GM21786 (cell line): ENCODE measurements around the gene PCNT.
"Not testable (repeated sequence)": the region's sequence is repeated elsewhere in the genome, so short reads cannot be mapped to it uniquely, and the experiment has no call there.

Experiments
- ATAC-seq: cut with Tn5 transposase; IDR thresholded peaks from one replicate; pipeline ENCODE4 v1.9.1; 2021; ENCODE audit not compliant: unreplicated experiment

Gene PCNT

GRCh38 chr21:46403234-46403811, 79.4 kb downstream of the PCNT start:
- ATAC-seq: not testable (repeated sequence)

GRCh38 chr21:46404306-46404705, 80.3 kb downstream of the PCNT start:
- ATAC-seq: no peak

DNA sequence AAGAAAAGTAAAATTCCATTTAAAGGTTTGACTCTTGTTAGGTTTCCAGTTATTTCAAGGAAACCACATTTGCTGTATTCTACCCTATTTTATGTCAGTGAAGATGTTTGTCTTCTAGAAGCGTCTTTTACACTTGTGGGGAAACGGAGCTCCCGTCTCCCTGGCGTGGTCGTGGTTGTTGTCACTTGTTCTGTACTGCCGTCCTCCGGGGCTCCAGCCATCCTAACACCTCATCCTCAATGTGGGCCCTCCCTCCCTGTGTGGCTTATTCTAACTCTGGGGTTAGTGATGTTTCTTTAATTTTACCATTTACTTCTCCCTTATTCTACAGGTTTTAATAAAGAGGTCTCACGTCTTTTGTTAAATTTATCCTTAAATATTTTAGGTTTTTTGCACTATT, 82.0 kb downstream of the PCNT start:
- ATAC-seq: no peak

GRCh38 chr21:46409641-46410406, 85.9 kb downstream of the PCNT start:
- no peak for ATAC-seq

DNA sequence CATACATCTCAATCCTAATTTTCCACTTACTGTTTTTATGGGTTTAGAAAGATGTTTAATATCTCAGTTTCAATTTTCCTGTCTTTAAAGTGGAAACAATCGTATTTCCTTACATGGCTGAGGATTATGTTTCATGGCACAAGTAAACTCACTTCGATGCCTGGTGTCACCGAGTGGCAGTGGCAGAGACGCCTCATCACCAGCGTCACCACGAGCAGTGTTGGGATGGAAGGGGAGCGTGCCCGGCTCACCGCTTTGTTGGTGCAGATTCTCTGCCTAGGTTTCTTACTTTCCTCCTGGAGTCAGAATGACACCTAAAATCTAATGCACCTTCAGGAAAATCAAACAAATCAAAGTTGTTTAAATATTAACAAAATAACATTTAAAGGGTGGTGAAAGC, 86.6 kb downstream of the PCNT start:
- ATAC-seq: no peak

- no peak for ATAC-seq
Measured at GRCh38 chr21:46411236-46411635, 87.3 kb downstream of the PCNT start.

GRCh38 chr21:46411691-46412090, 87.7 kb downstream of the PCNT start:
- no peak for ATAC-seq

GRCh38 chr21:46412521-46413364, 88.8 kb downstream of the PCNT start:
- no peak for ATAC-seq

GRCh38 chr21:46413365-46413696, 89.4 kb downstream of the PCNT start:
- ATAC-seq: no peak

DNA sequence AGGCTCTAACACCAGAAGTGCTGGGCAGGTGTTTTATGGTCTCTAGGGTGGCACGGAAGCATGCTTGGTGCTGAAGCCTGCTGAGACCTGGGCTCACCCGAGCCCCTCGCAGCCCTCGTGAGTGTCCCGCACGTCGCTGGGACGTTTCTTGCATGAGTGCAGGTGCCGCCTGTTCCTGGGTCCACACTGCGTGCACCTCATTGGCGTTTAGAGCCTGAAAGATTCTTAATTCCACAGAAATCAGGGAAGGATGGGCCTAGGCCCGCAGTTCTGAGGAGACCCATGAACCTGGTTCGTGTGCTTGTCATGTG, 91.0 kb downstream of the PCNT start:
- no peak for ATAC-seq

DNA sequence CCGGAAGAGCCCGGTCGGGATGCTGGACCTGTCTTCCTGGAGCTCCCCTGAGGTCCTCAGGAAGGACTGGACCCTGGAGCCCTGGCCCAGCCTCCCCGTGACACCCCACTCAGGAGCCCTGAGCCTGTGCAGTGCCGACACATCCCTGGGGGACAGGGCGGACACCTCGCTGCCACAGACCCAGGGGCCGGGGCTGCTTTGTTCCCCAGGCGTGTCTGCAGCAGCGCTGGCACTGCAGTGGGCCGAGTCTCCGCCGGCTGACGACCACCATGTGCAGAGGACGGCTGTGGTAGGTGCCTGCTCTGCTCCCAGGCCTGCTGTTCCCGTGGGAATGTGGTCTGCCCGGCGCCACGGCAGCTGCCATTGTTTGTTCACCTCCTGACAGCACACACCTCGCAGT, 92.6 kb downstream of the PCNT start:
- ATAC-seq: no peak

DNA sequence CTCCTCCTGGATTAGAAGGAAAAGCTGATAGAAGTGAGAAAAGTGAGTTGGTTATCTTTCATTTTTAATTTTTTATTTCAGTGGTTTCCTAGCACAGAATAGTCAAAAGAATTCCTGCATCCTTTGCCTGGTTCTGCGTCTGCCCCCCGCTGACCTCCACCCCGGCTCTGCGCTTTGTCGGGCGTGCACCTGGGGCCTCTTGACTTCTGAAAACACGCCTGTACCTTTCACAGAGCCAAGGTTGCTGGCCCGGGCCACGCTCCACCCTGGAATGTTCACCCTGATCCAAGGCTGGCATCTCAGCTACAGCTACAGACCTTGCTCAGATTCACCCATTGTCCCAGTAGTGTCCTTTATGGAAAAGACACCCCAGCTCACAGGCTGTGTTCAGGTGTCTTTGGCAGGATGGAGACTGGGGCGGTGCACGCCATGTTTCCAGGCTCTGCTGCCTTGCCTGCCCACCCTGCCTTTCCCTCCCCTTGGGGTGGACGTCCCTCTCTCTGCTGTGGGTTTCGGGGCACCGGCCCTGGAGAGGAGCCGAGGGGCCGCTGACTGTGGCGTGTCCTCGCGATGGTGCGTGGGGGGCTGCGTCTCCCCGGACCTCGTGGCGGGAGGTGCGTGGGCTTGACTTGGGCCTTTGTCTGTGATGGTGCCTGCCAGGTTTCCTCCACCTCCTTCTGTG, 94.5 kb downstream of the PCNT start:
- ATAC-seq: no peak

DNA sequence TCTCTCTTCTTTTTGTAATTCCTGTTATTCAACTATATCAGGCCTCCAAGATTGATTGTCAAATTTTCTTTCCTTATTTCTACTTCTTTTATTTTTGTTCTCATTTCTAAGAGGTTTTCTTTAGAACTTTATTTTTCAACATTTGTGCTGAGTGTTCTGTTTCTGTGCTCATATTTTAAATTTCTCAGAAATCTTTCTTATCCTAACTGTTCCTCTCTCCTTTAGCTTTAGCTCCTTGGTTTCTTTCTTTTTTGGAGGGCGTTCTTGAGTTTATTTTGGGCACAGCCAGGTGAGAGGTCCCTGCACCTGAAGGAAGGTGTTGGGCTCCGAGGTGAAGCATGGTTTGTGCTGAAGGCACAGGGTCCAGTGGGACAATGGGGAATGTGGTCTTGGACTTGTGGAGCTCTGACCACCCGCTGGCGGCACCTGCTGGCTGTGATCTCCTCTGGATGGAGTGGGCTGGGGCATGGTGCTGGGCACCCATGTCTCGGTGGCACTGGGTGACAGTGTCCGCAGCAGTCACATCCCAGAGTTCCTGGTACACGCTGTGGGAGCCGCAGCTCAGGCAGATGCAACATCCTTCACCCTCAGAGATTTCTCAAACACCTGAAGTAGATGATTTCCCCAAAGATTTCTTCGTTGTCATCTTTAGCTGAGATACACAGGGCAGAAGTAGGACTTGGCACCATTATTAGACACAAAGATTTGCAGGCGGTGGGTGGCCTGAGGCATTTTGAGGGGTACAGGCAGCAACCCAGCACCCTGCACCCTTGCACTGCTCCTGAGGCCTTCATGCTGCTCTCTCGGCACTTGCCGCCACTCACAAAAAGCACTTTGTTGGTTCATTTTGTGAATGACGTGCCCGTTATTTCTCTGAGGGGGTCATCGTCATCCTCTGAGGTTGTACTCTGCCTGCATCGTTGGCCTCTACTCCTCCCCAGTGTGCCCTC, 96.6 kb downstream of the PCNT start:
- no peak for ATAC-seq

DNA sequence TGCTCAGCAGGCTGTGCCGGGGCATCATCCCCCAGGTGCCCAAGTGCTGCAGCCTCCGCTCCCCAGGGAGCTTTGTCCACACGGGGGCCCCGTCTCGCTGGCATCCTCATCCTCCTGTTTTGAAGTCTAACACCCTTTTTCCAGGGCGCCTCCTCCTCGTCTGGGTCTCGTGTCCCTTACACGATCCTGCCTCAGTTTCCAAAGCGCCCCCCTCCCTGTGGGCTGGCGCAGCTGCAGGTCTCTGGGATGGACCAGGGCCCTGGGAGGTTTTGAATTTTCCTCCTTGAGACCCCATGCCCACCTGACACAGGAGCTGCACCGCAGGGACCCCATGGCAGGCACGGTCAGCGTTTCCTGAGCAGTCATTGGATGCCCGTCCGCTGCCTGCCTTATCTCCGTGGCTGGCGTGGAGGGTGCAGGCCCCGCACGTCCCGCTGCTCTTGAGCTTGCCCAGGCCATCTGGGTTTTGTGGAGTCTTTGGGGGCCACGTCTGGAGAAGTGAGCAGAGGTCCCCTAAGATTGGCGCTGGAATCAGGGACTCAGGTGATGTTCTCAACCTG, 97.3 kb downstream of the PCNT start:
- ATAC-seq: no peak

DNA sequence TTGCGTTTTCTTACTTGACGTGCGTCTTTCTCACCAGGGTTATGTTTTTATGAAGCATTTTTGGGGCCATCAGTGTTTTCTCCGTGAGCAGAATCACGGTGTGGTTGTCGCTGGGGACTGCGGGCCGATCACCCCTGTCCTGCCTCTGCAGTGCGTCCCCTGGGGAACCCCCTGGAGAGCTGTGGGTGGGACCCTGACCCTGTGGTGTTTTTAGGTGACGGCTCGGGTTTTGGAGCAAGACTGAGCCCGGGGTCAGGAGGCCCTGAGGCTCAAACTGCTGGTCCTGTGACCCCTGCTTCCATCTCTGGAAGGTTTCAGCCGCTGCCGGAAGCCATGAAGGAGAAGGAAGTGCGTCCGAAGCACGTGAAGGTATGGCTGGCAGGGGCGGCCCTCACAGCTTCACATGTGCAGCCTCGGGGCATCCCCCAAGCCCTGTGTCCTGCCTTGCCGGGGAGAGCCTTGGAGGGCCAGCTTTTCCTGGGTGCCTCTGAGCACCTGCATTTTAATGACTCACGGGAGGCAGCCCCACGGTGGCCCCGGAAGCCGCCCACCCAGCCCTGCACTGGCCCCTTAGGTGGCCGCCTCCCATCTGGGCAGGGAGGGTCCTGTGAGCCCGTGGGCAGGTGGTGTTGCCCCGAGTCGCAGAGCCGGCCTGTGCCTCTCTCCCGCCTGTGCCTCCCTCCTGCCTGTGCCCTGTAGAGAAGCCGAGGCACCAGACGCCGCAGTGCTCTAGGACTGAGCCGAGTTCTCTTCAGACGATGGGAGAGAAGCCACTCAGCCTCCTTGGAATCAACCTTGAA, 98.0 kb downstream of the PCNT start:
- no peak for ATAC-seq

- no peak for ATAC-seq
Measured at GRCh38 chr21:46422636-46423241, 98.8 kb downstream of the PCNT start.

GRCh38 chr21:46423546-46424038, 99.6 kb downstream of the PCNT start:
- ATAC-seq: no peak

- ATAC-seq: no peak
Measured at GRCh38 chr21:46424039-46424591, 100.2 kb downstream of the PCNT start.

DNA sequence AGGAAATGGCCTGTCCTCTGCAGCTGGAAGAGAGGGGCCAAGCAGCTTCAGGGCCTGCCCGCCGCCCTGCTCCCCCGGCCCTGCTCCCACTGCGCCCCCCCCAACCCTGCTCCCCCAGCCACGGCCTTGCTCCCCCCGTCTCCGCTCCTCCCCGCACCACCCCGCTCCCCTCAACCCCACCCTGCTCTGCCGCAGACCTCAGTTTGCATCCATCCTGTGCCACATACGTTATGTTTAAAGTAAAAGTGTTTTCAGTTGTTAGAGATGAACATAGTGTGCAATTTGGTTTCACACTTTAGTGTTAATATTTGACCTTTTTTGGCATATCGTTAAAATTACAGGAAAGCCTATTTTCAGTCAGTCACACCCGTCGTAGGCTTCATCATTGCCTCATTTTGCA, 100.7 kb downstream of the PCNT start:
- ATAC-seq: no peak
